PC-3 (cell line): ENCODE measurements around the gene KLK10. TPM values are rescaled to one million over a fixed set of nuclear protein-coding genes. Genes with fewer than 3 reads are reported as not detected.

Experiments used
- ATAC-seq: fragments of 200-7000 bp; cut with Tn5 transposase; 2 replicates; pipeline ENCODE4 v1.9.1; 2020; ENCODE audit warnings: mild to moderate bottlenecking, moderate library complexity
- BruUV-seq: library from RNA; stranded (reverse); fragments of 400-500 nt; replicated peaks from 2 replicates; lab custom pipeline; 2021; lab: Mats Ljungman, UMichigan
- CTCF ChIA-PET: fragments of 300-600 bp; sonication (Branson Sonifier 250); formaldehyde crosslinking; loops from one replicate; lab custom pipeline; 2022; ENCODE audit warnings: antibody characterized with exemption; lab: Charles Lee
- POLR2A ChIA-PET: fragments of 300-600 bp; sonication (Branson Sonifier 250); formaldehyde crosslinking; loops from one replicate; lab custom pipeline; 2022; ENCODE audit warnings: antibody characterized with exemption; ENCODE audit not compliant: unreplicated experiment; lab: Charles Lee
- DNase-seq: peaks from one replicate; pipeline ENCODE4 v3.0.0-alpha.2; 2015
- H2AFZ ChIP-seq: fragments of 300-600 bp; sonication (generic); 2 replicates; pipeline ENCODE4 v1.6.0; 2016; ENCODE audit warnings: antibody characterized with exemption, low read length
- H3F3A ChIP-seq: fragments of 300-600 bp; sonication (generic); one replicate; pipeline ENCODE4 v1.6.0; 2017; ENCODE audit warnings: antibody characterized with exemption, low read length, control low read depth, mild to moderate bottlenecking; ENCODE audit not compliant: unreplicated experiment
- H3K27ac ChIP-seq: fragments of 300-600 bp; sonication (generic); 2 replicates; pipeline ENCODE4 v1.5.1; 2016; ENCODE audit warnings: mild to moderate bottlenecking, low read length
- H3K27me3 ChIP-seq: fragments of 300-600 bp; sonication (generic); 2 replicates; pipeline ENCODE4 v1.6.1; 2016; ENCODE audit warnings: low read length, mixed read lengths
- H3K36me3 ChIP-seq: fragments of 300-600 bp; sonication (generic); 2 replicates; pipeline ENCODE4 v1.6.1; 2016; ENCODE audit warnings: low read depth, mixed run types, low read length, mixed read lengths
- H3K4me1 ChIP-seq: fragments of 300-600 bp; sonication (generic); 2 replicates; pipeline ENCODE4 v1.5.1; 2016; ENCODE audit warnings: low read length; ENCODE audit not compliant: insufficient read depth
- H3K4me2 ChIP-seq: fragments of 300-600 bp; sonication (generic); 2 replicates; pipeline ENCODE4 v1.6.0; 2016; ENCODE audit warnings: low read length
- H3K4me3 ChIP-seq: fragments of 300-600 bp; sonication (generic); 2 replicates; pipeline ENCODE4 v1.5.1; 2016; ENCODE audit warnings: mild to moderate bottlenecking, low read length, mixed read lengths
- H3K79me2 ChIP-seq: fragments of 300-600 bp; sonication (generic); 2 replicates; pipeline ENCODE4 v1.6.1; 2017; ENCODE audit warnings: low read length, mixed read lengths
- H3K9ac ChIP-seq: fragments of 300-600 bp; sonication (generic); 2 replicates; pipeline ENCODE4 v1.6.0; 2016; ENCODE audit warnings: mild to moderate bottlenecking, low read length
- H3K9me2 ChIP-seq: fragments of 300-600 bp; sonication (generic); replicated peaks from 2 replicates; pipeline ENCODE4 v1.6.1; 2016; ENCODE audit warnings: mixed run types, low read length, mixed read lengths
- H3K9me3 ChIP-seq: fragments of 300-600 bp; sonication (generic); 2 replicates; pipeline ENCODE4 v1.6.1; 2016; ENCODE audit warnings: low read length, mixed read lengths
- H4K20me1 ChIP-seq: fragments of 300-600 bp; sonication (generic); 2 replicates; pipeline ENCODE4 v1.6.1; 2016; ENCODE audit warnings: low read length, mixed read lengths
- EZH2 ChIP-seq: fragments of 300-600 bp; sonication (generic); IDR thresholded peaks from one replicate; pipeline ENCODE4 v1.6.1; 2017; ENCODE audit warnings: antibody characterized with exemption, mild to moderate bottlenecking, low read length; ENCODE audit not compliant: unreplicated experiment
- EZH2phosphoT487 ChIP-seq: fragments of 300-600 bp; sonication (generic); IDR thresholded peaks from 2 replicates; pipeline ENCODE4 v1.6.1; 2018; ENCODE audit warnings: mild to moderate bottlenecking, antibody characterized with exemption, low read length, borderline replicate concordance
- intact Hi-C: fragments of 100-400 bp; cut with micrococcal nuclease; formaldehyde crosslinking; loops from 2 replicates; pipeline ENCODE4 v1.9.0; 2023
- total RNA-seq: library from RNA; depleted of rRNA; stranded (reverse); fragments of >200 nt; gene quantifications from 2 replicates; pipeline ENCODE4 v1.2.3, GENCODE V29; 2014
- TF ChIP-seq, protein P1 (sequence below): fragments of 300-600 bp; sonication (generic); conservative IDR thresholded peaks from 2 replicates; pipeline ENCODE4 v1.5.1; 2017; ENCODE audit warnings: antibody characterized with exemption, low read depth, mild to moderate bottlenecking, low read length

KLK10 gene
- total RNA-seq, 1 experiment from 2014 or later = 1.2 TPM

DNA sequence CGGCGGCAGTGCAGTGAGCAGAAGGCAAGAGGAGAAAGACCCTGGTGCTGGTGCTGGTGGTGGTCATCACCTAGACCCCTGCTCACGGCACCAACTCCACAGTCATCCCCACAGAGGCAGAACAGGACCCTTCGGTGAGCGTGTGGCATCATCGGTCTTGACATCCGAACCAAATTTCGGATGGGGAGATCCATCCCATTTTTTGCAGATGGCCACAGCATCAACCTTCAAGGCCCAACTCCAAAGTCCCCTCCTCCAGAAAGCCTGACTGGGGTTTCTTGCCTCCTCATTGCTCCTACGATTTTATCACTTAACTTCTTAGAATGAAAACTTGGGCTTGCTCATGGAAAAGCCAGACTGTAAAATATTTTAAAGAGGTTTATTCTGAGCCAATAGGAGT is 24.0 kb upstream of the KLK10 start:
- Histone ChIP-seq H3F3A (no peaks in the 10 kb centered on the region), H4K20me1 (no peaks in the 10 kb centered on the region), H3K9me3 (no peaks in the 10 kb centered on the region), H2AFZ (no peak overlapping the region), H3K9ac (no peak overlapping the region), H3K4me1 (no peaks in the 10 kb centered on the region), H3K9me2 (no peaks in the 10 kb centered on the region), H3K4me2 (no peak overlapping the region), H3K4me3 (no peak overlapping the region), H3K79me2 (no peaks in the 10 kb centered on the region), H3K36me3 (no peaks in the 10 kb centered on the region), H3K27ac (no peak overlapping the region), H3K27me3 (no peaks in the 10 kb centered on the region)
- intact Hi-C loops = no loop called here
- DNase-seq = no peak
- BruUV-seq = no TSS peak
- TF ChIP-seq EZH2phosphoT487 (no peak), EZH2 (no peak)
- TF ChIP-seq, protein P1, sequence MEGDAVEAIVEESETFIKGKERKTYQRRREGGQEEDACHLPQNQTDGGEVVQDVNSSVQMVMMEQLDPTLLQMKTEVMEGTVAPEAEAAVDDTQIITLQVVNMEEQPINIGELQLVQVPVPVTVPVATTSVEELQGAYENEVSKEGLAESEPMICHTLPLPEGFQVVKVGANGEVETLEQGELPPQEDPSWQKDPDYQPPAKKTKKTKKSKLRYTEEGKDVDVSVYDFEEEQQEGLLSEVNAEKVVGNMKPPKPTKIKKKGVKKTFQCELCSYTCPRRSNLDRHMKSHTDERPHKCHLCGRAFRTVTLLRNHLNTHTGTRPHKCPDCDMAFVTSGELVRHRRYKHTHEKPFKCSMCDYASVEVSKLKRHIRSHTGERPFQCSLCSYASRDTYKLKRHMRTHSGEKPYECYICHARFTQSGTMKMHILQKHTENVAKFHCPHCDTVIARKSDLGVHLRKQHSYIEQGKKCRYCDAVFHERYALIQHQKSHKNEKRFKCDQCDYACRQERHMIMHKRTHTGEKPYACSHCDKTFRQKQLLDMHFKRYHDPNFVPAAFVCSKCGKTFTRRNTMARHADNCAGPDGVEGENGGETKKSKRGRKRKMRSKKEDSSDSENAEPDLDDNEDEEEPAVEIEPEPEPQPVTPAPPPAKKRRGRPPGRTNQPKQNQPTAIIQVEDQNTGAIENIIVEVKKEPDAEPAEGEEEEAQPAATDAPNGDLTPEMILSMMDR = no peak
- POLR2A ChIA-PET = no interaction called here
- no peak for ATAC-seq
- CTCF ChIA-PET = no interaction called here

DNA sequence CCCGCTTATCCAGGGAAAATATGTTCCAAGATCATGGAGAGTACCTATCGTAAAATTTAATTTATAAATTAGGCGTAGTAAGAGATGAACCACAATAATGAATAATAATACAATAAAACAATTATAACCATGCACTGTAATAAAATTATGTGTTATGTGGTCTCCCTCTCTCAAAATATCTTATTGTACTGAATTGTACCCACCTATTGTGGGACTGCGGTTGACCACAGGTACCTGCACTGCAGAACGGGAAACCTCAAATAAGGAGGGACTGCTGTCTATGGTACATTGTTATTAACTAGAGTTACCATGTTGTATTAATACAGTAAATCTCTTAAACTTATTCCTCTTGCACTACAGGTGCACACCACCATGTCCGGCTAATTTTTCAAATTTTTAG is 20.6 kb upstream of the KLK10 start:
- ChIA-PET CTCF (no interaction called here), POLR2A (no interaction called here)
- no peak for ATAC-seq
- no peaks in the 10 kb centered on the region for H3K4me1 ChIP-seq
- no peak overlapping the region for H3K4me2 ChIP-seq
- no peak for TF ChIP-seq EZH2phosphoT487
- TF ChIP-seq, protein P1 = no peak
- no peaks in the 10 kb centered on the region for H3K9me2 ChIP-seq
- no TSS peak for BruUV-seq
- H4K20me1 ChIP-seq = no peaks in the 10 kb centered on the region
- no peaks in the 10 kb centered on the region for H3K79me2 ChIP-seq
- H3K9me3 ChIP-seq = no peaks in the 10 kb centered on the region
- H2AFZ ChIP-seq = no peak overlapping the region
- intact Hi-C loops = no loop called here
- H3K36me3 ChIP-seq = no peaks in the 10 kb centered on the region
- H3F3A ChIP-seq = no peaks in the 10 kb centered on the region
- no peak for DNase-seq
- no peak overlapping the region for H3K27ac ChIP-seq
- no peaks in the 10 kb centered on the region for H3K27me3 ChIP-seq
- H3K4me3 ChIP-seq = no peak overlapping the region
- no peak overlapping the region for H3K9ac ChIP-seq

DNA sequence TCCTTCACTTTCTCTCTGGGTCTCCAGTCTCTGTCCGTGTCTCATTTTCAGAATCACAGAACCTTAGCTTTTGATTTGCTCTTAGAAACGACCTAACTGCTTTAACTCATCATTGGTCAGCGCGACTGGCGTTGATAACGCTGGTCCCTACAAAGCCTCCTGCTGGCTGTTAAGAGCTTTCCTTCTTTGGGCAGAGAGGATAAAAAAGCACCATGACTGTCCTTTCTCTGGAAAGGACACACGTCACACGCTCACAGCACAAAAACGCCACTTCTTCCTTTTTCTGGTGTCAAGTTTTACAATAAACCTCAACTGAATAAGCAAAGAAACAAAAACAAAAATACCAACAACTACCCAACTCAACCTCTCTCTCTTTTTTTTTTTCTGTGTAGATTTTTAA is 17.0 kb upstream of the KLK10 start:
- no peaks in the 10 kb centered on the region for H3K36me3 ChIP-seq
- H3K4me3 ChIP-seq = no peak overlapping the region
- POLR2A ChIA-PET = no interaction called here
- H3F3A ChIP-seq = no peaks in the 10 kb centered on the region
- H3K27me3 ChIP-seq = no peaks in the 10 kb centered on the region
- CTCF ChIA-PET = no interaction called here
- intact Hi-C loops = no loop called here
- DNase-seq (no peak), ATAC-seq (no peak)
- no peaks in the 10 kb centered on the region for H3K4me1 ChIP-seq
- TF ChIP-seq, protein P1 = no peak
- TF ChIP-seq EZH2 (no peak), EZH2phosphoT487 (no peak)
- no TSS peak for BruUV-seq
- no peaks in the 10 kb centered on the region for H4K20me1 ChIP-seq
- no peaks in the 10 kb centered on the region for H3K9me2 ChIP-seq
- H3K79me2 ChIP-seq = no peaks in the 10 kb centered on the region
- H2AFZ ChIP-seq = no peak overlapping the region
- no peak overlapping the region for H3K4me2 ChIP-seq
- H3K9ac ChIP-seq = no peak overlapping the region
- H3K27ac ChIP-seq = no peak overlapping the region
- H3K9me3 ChIP-seq = no peaks in the 10 kb centered on the region
